ENCODE measurements around the gene PALM. TPM values are rescaled to one million over a fixed set of nuclear protein-coding genes. Genes with fewer than 3 reads are reported as not detected.

PALM gene
- total RNA-seq, 3 donors from 2014 or later = 8.1 to 58.4 (median 13.0) TPM

DNA sequence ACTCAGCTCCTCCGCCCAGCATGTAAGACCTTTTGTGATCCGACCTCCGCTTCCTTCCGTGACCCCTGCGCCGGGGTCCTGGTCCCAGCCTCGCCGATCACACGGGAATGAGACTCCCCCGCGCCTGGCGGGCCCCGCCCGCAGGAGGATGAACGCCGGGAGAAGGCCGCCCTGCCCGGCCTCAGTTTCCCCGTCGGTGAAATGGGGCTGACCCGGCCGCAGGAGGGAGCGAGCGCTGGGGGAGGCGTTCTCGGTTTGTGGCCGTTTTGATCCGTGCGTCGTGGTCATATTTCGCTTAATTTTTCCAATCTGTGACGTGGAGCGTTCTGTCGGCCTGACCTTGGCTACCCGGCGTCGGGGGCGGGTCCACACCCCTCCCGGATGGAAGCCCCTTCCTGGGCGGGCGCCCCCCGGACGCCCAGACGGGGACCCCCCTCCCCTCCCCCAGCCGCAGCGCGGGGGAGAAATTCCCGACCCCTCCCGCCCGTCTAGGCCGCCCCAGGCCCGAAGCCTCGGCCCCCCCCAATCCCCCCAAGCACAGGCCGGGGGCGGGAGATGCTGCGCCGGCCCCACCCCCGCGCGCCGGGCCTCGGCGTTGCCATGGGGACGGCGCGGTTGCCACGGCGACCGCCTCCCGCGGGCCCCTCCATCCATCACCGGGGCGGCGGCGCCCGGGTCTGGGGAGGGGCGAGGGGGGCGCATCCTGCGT is 11.1 kb downstream of the PALM start:
- ATAC-seq (no peak), DNase-seq (no peak)
- no peak overlapping the region for H3K4me3 ChIP-seq
- intact Hi-C loops (cut with DNase I, micrococcal nuclease) = no loop called here
- H3K4me1 ChIP-seq (ENCODE audit: low read depth) = no peaks in the 10 kb centered on the region
- no peaks in the 10 kb centered on the region for H3K36me3 ChIP-seq (ENCODE audit: low read depth)
- TF ChIP-seq CTCF (IDR thresholded peaks at IDR 0.05) = no peak
- H3K9me3 ChIP-seq = peaks cover 4% of the 10 kb centered on the region

GRCh38 chr19:720345-721160 is 11.8 kb downstream of the PALM start:
- Histone ChIP-seq H3K4me3 (no peak overlapping the region), H3K9me3 (peaks cover under 1% of the 10 kb centered on the region), H3K4me1 (ENCODE audit: low read depth) (no peaks in the 10 kb centered on the region), H3K36me3 (ENCODE audit: low read depth) (no peaks in the 10 kb centered on the region)
- ATAC-seq (peak; percentile 43), DNase-seq (no peak)
- intact Hi-C loops (cut with DNase I, micrococcal nuclease) = no loop called here
- no peak for TF ChIP-seq CTCF (IDR thresholded peaks at IDR 0.05)

GRCh38 chr19:722553-723101 is 13.9 kb downstream of the PALM start:
- H3K9me3 ChIP-seq = no peaks in the 10 kb centered on the region
- no peaks in the 10 kb centered on the region for H3K36me3 ChIP-seq (ENCODE audit: low read depth)
- no peaks in the 10 kb centered on the region for H3K4me1 ChIP-seq (ENCODE audit: low read depth)
- H3K4me3 ChIP-seq = no peak overlapping the region
- ATAC-seq (no peak), DNase-seq (no peak)
- intact Hi-C loops (cut with DNase I, micrococcal nuclease) = no loop called here
- no peak for TF ChIP-seq CTCF (IDR thresholded peaks at IDR 0.05)

DNA sequence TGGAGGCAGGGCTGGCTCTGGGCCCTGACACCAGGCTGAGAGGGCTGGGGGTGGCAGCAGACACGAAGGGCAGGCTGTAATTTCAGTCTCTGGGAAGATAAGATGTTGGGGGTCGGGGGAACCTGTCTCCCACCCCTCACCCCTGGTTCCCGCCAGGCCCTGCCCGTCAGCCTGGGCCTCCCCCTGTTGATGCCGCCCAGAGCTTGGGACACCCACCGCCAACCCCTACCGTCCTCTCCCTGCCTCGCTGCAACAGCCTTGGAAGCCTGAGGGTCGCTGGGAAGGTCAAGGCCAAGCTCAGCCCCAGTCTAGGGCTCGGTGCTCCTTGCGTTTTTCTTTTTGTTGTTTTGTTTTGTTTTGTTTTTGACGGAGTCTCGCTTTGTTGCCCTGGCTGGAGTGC is 14.5 kb downstream of the PALM start:
- no peak for TF ChIP-seq CTCF (IDR thresholded peaks at IDR 0.05)
- no peak for ATAC-seq

GRCh38 chr19:723714-724113 is 15.0 kb downstream of the PALM start:
- no peaks in the 10 kb centered on the region for H3K36me3 ChIP-seq (ENCODE audit: low read depth)
- no peak overlapping the region for H3K4me3 ChIP-seq
- TF ChIP-seq CTCF (IDR thresholded peaks at IDR 0.05) = no peak
- DNase-seq (no peak), ATAC-seq (no peak)
- intact Hi-C loops (cut with DNase I, micrococcal nuclease) = no loop called here
- H3K9me3 ChIP-seq = no peaks in the 10 kb centered on the region
- H3K4me1 ChIP-seq (ENCODE audit: low read depth) = no peaks in the 10 kb centered on the region

More for the DNA sequence above, 14.5 kb downstream of the PALM start:
- Histone ChIP-seq H3K36me3 (ENCODE audit: low read depth) (no peaks in the 10 kb centered on the region), H3K4me3 (no peak overlapping the region), H3K4me1 (ENCODE audit: low read depth) (no peaks in the 10 kb centered on the region), H3K9me3 (no peaks in the 10 kb centered on the region)
- intact Hi-C loops (cut with DNase I, micrococcal nuclease) = no loop called here
- no peak for DNase-seq
